Loucy (cell line): ENCODE measurements around the gene RSU1.

ENCODE experiments used
- H2AFZ ChIP-seq: fragments of 200-600 bp; sonication (generic); 2 replicates; pipeline ENCODE4 v1.6.0; 2016; ENCODE audit warnings: antibody characterized with exemption, mild to moderate bottlenecking, low read length, moderate library complexity
- H3F3A ChIP-seq: fragments of 200-600 bp; 2 replicates; pipeline ENCODE4 v1.6.0; 2016; ENCODE audit warnings: antibody characterized with exemption, low read depth, mild to moderate bottlenecking
- H3K27me3 ChIP-seq: fragments of 200-600 bp; sonication (generic); 2 replicates; pipeline ENCODE4 v1.6.1; 2014; ENCODE audit warnings: low read length, mild to moderate bottlenecking; ENCODE audit not compliant: insufficient read depth, poor library complexity, severe bottlenecking
- H3K36me3 ChIP-seq: fragments of 200-600 bp; sonication (generic); 2 replicates; pipeline ENCODE4 v1.6.1; 2016; ENCODE audit warnings: low read length; ENCODE audit not compliant: insufficient read depth
- H3K4me1 ChIP-seq: fragments of 200-600 bp; sonication (generic); 2 replicates; pipeline ENCODE4 v1.5.1; 2014; ENCODE audit warnings: low read length, mild to moderate bottlenecking; ENCODE audit not compliant: insufficient read depth, poor library complexity, severe bottlenecking
- H3K4me2 ChIP-seq: fragments of 200-600 bp; sonication (generic); 2 replicates; pipeline ENCODE4 v1.6.0; 2014; ENCODE audit warnings: antibody characterized with exemption, low read length, low read depth, mild to moderate bottlenecking; ENCODE audit not compliant: poor library complexity, severe bottlenecking
- H3K4me3 ChIP-seq: fragments of 200-600 bp; sonication (generic); 2 replicates; pipeline ENCODE4 v1.5.1; 2014; ENCODE audit warnings: low read length, mild to moderate bottlenecking, mixed read lengths; ENCODE audit not compliant: poor library complexity, severe bottlenecking
- H3K79me2 ChIP-seq: fragments of 200-600 bp; sonication (generic); 2 replicates; pipeline ENCODE4 v1.6.1; 2014; ENCODE audit warnings: low read length; ENCODE audit not compliant: insufficient read depth
- H3K9ac ChIP-seq: fragments of 200-600 bp; sonication (generic); 2 replicates; pipeline ENCODE4 v1.6.0; 2014; ENCODE audit warnings: mild to moderate bottlenecking, low read depth, low read length, moderate library complexity; ENCODE audit not compliant: poor library complexity, severe bottlenecking
- H3K9me2 ChIP-seq: fragments of 200-600 bp; sonication (generic); replicated peaks from 2 replicates; pipeline ENCODE4 v1.6.1; 2016; ENCODE audit warnings: low read depth, low read length, mixed read lengths
- H3K9me3 ChIP-seq: fragments of 200-600 bp; sonication (generic); 2 replicates; pipeline ENCODE4 v1.6.1; 2014; ENCODE audit warnings: mild to moderate bottlenecking, antibody characterized with exemption, low read length, low read depth; ENCODE audit not compliant: insufficient read depth
- H4K20me1 ChIP-seq: fragments of 200-600 bp; sonication (generic); 2 replicates; pipeline ENCODE4 v1.6.0; 2014; ENCODE audit warnings: antibody characterized with exemption, low read length, mild to moderate bottlenecking; ENCODE audit not compliant: insufficient read depth, poor library complexity, severe bottlenecking
- EZH2phosphoT487 ChIP-seq: fragments of 200-600 bp; IDR thresholded peaks from 2 replicates; pipeline ENCODE4 v1.6.1; 2018; ENCODE audit warnings: antibody characterized with exemption, mild to moderate bottlenecking, moderate library complexity, borderline replicate concordance
- TF ChIP-seq, protein P1 (sequence below): fragments of 200-600 bp; sonication (generic); conservative IDR thresholded peaks from 2 replicates; pipeline ENCODE4 v1.5.1; 2014; ENCODE audit warnings: mild to moderate bottlenecking, antibody characterized with exemption, low read length

RSU1 gene

GRCh38 chr10:16675334-16675733 is 141.9 kb downstream of the RSU1 start:
- Histone ChIP-seq H3K4me3 (no peak overlapping the region), H3K4me1 (no peaks in the 10 kb centered on the region), H2AFZ (no peak overlapping the region), H3K9ac (no peak overlapping the region), H3K9me2 (no peaks in the 10 kb centered on the region), H3K36me3 (no peaks in the 10 kb centered on the region), H4K20me1 (no peaks in the 10 kb centered on the region), H3K4me2 (no peak overlapping the region), H3F3A (no peaks in the 10 kb centered on the region), H3K79me2 (no peaks in the 10 kb centered on the region), H3K9me3 (no peaks in the 10 kb centered on the region; the same call in 1 of the 2 replicates), H3K27me3 (no peaks in the 10 kb centered on the region)
- TF ChIP-seq, protein P1, sequence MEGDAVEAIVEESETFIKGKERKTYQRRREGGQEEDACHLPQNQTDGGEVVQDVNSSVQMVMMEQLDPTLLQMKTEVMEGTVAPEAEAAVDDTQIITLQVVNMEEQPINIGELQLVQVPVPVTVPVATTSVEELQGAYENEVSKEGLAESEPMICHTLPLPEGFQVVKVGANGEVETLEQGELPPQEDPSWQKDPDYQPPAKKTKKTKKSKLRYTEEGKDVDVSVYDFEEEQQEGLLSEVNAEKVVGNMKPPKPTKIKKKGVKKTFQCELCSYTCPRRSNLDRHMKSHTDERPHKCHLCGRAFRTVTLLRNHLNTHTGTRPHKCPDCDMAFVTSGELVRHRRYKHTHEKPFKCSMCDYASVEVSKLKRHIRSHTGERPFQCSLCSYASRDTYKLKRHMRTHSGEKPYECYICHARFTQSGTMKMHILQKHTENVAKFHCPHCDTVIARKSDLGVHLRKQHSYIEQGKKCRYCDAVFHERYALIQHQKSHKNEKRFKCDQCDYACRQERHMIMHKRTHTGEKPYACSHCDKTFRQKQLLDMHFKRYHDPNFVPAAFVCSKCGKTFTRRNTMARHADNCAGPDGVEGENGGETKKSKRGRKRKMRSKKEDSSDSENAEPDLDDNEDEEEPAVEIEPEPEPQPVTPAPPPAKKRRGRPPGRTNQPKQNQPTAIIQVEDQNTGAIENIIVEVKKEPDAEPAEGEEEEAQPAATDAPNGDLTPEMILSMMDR, result no peak
- no peak for TF ChIP-seq EZH2phosphoT487

GRCh38 chr10:16674147-16674703 is 143.0 kb downstream of the RSU1 start:
- no peak overlapping the region for H3K4me2 ChIP-seq
- no peak overlapping the region for H2AFZ ChIP-seq
- H3K4me1 ChIP-seq, result no peaks in the 10 kb centered on the region
- H3K9ac ChIP-seq, result no peak overlapping the region
- H3F3A ChIP-seq, result no peaks in the 10 kb centered on the region
- H3K27me3 ChIP-seq, result no peaks in the 10 kb centered on the region
- H3K9me3 ChIP-seq, result no peaks in the 10 kb centered on the region; the same call in 1 of the 2 replicates
- H3K79me2 ChIP-seq, result no peaks in the 10 kb centered on the region
- H3K9me2 ChIP-seq, result no peaks in the 10 kb centered on the region
- H3K36me3 ChIP-seq, result no peaks in the 10 kb centered on the region
- no peaks in the 10 kb centered on the region for H4K20me1 ChIP-seq
- no peak for TF ChIP-seq EZH2phosphoT487
- TF ChIP-seq, protein P1, result no peak
- H3K4me3 ChIP-seq, result no peak overlapping the region

- TF ChIP-seq, protein P1, result no peak
- no peak for TF ChIP-seq EZH2phosphoT487
- H3K9me2 ChIP-seq, result no peaks in the 10 kb centered on the region
- no peak overlapping the region for H3K4me2 ChIP-seq
- no peak overlapping the region for H3K9ac ChIP-seq
- H3K36me3 ChIP-seq, result no peaks in the 10 kb centered on the region
- H3K4me3 ChIP-seq, result no peak overlapping the region
- no peaks in the 10 kb centered on the region for H4K20me1 ChIP-seq
- H3K27me3 ChIP-seq, result no peaks in the 10 kb centered on the region
- no peaks in the 10 kb centered on the region; the same call in 1 of the 2 replicates for H3K9me3 ChIP-seq
- no peak overlapping the region for H2AFZ ChIP-seq
- H3F3A ChIP-seq, result no peaks in the 10 kb centered on the region
- H3K4me1 ChIP-seq, result no peaks in the 10 kb centered on the region
- no peaks in the 10 kb centered on the region for H3K79me2 ChIP-seq
These were observed 143.8 kb downstream of the RSU1 start for GRCh38 chr10:16673443-16673842.
